ENCODE data around the gene OR52I1. TPM values are rescaled to one million over a fixed set of nuclear protein-coding genes. Genes with fewer than 3 reads are reported as not detected.

OR52I1 gene
- total RNA-seq (not detected), polyA plus RNA-seq (ENCODE audit: insufficient read depth in 1 of 8, insufficient read length in 8 of 8, low replicate concordance in 1 of 8) (under 1 TPM in 3 of 8 donors, not detected in 5; 0.06 to 0.16 (median 0.07) TPM)
- long read RNA-seq, donor 1, result 0 reads
- long read RNA-seq, donor 2, result 0 reads
- long read RNA-seq, donor 3, result 0 reads
- long read RNA-seq, donor 4, partial matches to known transcripts, result 0 of 1 reads
- long read RNA-seq, donor 4, other reads (novel, unspliced or antisense), result 0 of 1 reads
- long read RNA-seq, donor 5, result 0 reads
- long read RNA-seq, donor 6, partial matches to known transcripts, result 0 of 1 reads
- long read RNA-seq, donor 6, other reads (novel, unspliced or antisense), result 0 of 1 reads
- long read RNA-seq, donor 7, result 0 reads
- long read RNA-seq, donor 8, result 0 reads
- long read RNA-seq, donor 9, result 0 reads
- long read RNA-seq, donor 10, result 0 reads
- long read RNA-seq, donor 11, result 0 reads

- 60% methylated on average over 1 of the region's 1 CpG for WGBS (ENCODE audit: insufficient coverage)
Observed at GRCh38 chr11:4593739-4594138, at the start of gene OR52I1. OR52I1 (plus strand) TSS chr11:4594039; CDS start chr11:4594039, 0 bp downstream.

GRCh38 chr11:4544891-4545290 lies 48.9 kb upstream of the OR52I1 start, which contains the start of gene OR52M1:
OR52M1 (plus strand) TSS chr11:4545191; CDS start chr11:4545191, 0 bp downstream.
- Histone ChIP-seq H3K4me1 (ENCODE audit: control insufficient read depth, insufficient read depth, low read length) (no peaks in the 10 kb centered on the region), H3K9me3 (replicated peaks; ENCODE audit: control insufficient read depth, low read depth, low read length) (peaks cover under 1% of the 10 kb centered on the region), H3K27me3 (ENCODE audit: control insufficient read depth, insufficient read depth, low read length) (no peaks in the 10 kb centered on the region), H3K36me3 (ENCODE audit: control insufficient read depth, insufficient read depth, low read length) (no peaks in the 10 kb centered on the region), H3K4me3 (ENCODE audit: low read length) (no peak within 1 kb of the TSS), H3K27ac (ENCODE audit: low read length) (no peak within 1 kb of the TSS)
- WGBS (ENCODE audit: insufficient coverage), result no CpG with 5 or more reads among the region's 5 CpGs
- DNase-seq, result no peak

More at GRCh38 chr11:4593739-4594138, at the start of gene OR52I1:
- no peaks in the 10 kb centered on the region for H3K27me3 ChIP-seq (ENCODE audit: control insufficient read depth, insufficient read depth, low read length)
- no peak for DNase-seq
- H3K9me3 ChIP-seq (replicated peaks; ENCODE audit: control insufficient read depth, low read depth, low read length), result no peaks in the 10 kb centered on the region
- no peak within 1 kb of the TSS for H3K27ac ChIP-seq (ENCODE audit: low read length)
- peaks cover 5% of the 10 kb centered on the region for H3K36me3 ChIP-seq (ENCODE audit: control insufficient read depth, insufficient read depth, low read length)
- no peaks in the 10 kb centered on the region for H3K4me1 ChIP-seq (ENCODE audit: control insufficient read depth, insufficient read depth, low read length)
- no peak within 1 kb of the TSS for H3K4me3 ChIP-seq (ENCODE audit: low read length)

GRCh38 chr11:4546878-4547277 lies 47.0 kb upstream of the OR52I1 start:
- no peak for DNase-seq
- H3K4me3 ChIP-seq (ENCODE audit: low read length), result no peak overlapping the region
- no peaks in the 10 kb centered on the region for H3K4me1 ChIP-seq (ENCODE audit: control insufficient read depth, insufficient read depth, low read length)
- no peaks in the 10 kb centered on the region for H3K36me3 ChIP-seq (ENCODE audit: control insufficient read depth, insufficient read depth, low read length)
- H3K27me3 ChIP-seq (ENCODE audit: control insufficient read depth, insufficient read depth, low read length), result no peaks in the 10 kb centered on the region
- WGBS (ENCODE audit: insufficient coverage), result no CpG with 5 or more reads among the region's 1 CpG
- H3K9me3 ChIP-seq (replicated peaks; ENCODE audit: control insufficient read depth, low read depth, low read length), result peaks cover 15% of the 10 kb centered on the region
- H3K27ac ChIP-seq (ENCODE audit: low read length), result no peak overlapping the region

GRCh38 chr11:4547416-4547815 lies 46.4 kb upstream of the OR52I1 start:
- Histone ChIP-seq H3K4me3 (ENCODE audit: low read length) (no peak overlapping the region), H3K27me3 (ENCODE audit: control insufficient read depth, insufficient read depth, low read length) (no peaks in the 10 kb centered on the region), H3K4me1 (ENCODE audit: control insufficient read depth, insufficient read depth, low read length) (no peaks in the 10 kb centered on the region), H3K9me3 (replicated peaks; ENCODE audit: control insufficient read depth, low read depth, low read length) (peaks cover 19% of the 10 kb centered on the region), H3K36me3 (ENCODE audit: control insufficient read depth, insufficient read depth, low read length) (no peaks in the 10 kb centered on the region), H3K27ac (ENCODE audit: low read length) (no peak overlapping the region)
- WGBS (ENCODE audit: insufficient coverage), result no CpG with 5 or more reads among the region's 4 CpGs
- DNase-seq, result no peak

GRCh38 chr11:4551346-4551979 lies 42.4 kb upstream of the OR52I1 start:
- DNase-seq, result no peak
- 81% methylated on average over 6 of the region's 8 CpGs for WGBS (ENCODE audit: insufficient coverage)
- peaks cover 24% of the 10 kb centered on the region for H3K9me3 ChIP-seq (replicated peaks; ENCODE audit: control insufficient read depth, low read depth, low read length)
- H3K4me1 ChIP-seq (ENCODE audit: control insufficient read depth, insufficient read depth, low read length), result no peaks in the 10 kb centered on the region
- H3K27me3 ChIP-seq (ENCODE audit: control insufficient read depth, insufficient read depth, low read length), result no peaks in the 10 kb centered on the region
- H3K4me3 ChIP-seq (ENCODE audit: low read length), result no peak overlapping the region
- H3K36me3 ChIP-seq (ENCODE audit: control insufficient read depth, insufficient read depth, low read length), result no peaks in the 10 kb centered on the region
- no peak overlapping the region for H3K27ac ChIP-seq (ENCODE audit: low read length)

GRCh38 chr11:4559527-4560440 lies 34.1 kb upstream of the OR52I1 start:
- Histone ChIP-seq H3K4me1 (ENCODE audit: control insufficient read depth, insufficient read depth, low read length) (no peaks in the 10 kb centered on the region), H3K4me3 (ENCODE audit: low read length) (no peak overlapping the region), H3K27me3 (ENCODE audit: control insufficient read depth, insufficient read depth, low read length) (no peaks in the 10 kb centered on the region), H3K36me3 (ENCODE audit: control insufficient read depth, insufficient read depth, low read length) (no peaks in the 10 kb centered on the region), H3K27ac (ENCODE audit: low read length) (no peak overlapping the region), H3K9me3 (replicated peaks; ENCODE audit: control insufficient read depth, low read depth, low read length) (peaks cover 6% of the 10 kb centered on the region)
- no peak for DNase-seq
- 62% methylated on average over 6 of the region's 8 CpGs for WGBS (ENCODE audit: insufficient coverage)

GRCh38 chr11:4560467-4560866 lies 33.4 kb upstream of the OR52I1 start:
- Histone ChIP-seq H3K9me3 (replicated peaks; ENCODE audit: control insufficient read depth, low read depth, low read length) (peaks cover 6% of the 10 kb centered on the region), H3K36me3 (ENCODE audit: control insufficient read depth, insufficient read depth, low read length) (no peaks in the 10 kb centered on the region), H3K27ac (ENCODE audit: low read length) (no peak overlapping the region), H3K27me3 (ENCODE audit: control insufficient read depth, insufficient read depth, low read length) (no peaks in the 10 kb centered on the region), H3K4me3 (ENCODE audit: low read length) (no peak overlapping the region), H3K4me1 (ENCODE audit: control insufficient read depth, insufficient read depth, low read length) (no peaks in the 10 kb centered on the region)
- no CpG with 5 or more reads among the region's 1 CpG for WGBS (ENCODE audit: insufficient coverage)
- no peak for DNase-seq

- DNase-seq, result no peak
- Histone ChIP-seq H3K27me3 (ENCODE audit: control insufficient read depth, insufficient read depth, low read length) (no peaks in the 10 kb centered on the region), H3K4me1 (ENCODE audit: control insufficient read depth, insufficient read depth, low read length) (no peaks in the 10 kb centered on the region), H3K36me3 (ENCODE audit: control insufficient read depth, insufficient read depth, low read length) (no peaks in the 10 kb centered on the region), H3K27ac (ENCODE audit: low read length) (no peak overlapping the region), H3K9me3 (replicated peaks; ENCODE audit: control insufficient read depth, low read depth, low read length) (peaks cover 2% of the 10 kb centered on the region), H3K4me3 (ENCODE audit: low read length) (no peak overlapping the region)
- no CpG with 5 or more reads among the region's 3 CpGs for WGBS (ENCODE audit: insufficient coverage)
Observed at GRCh38 chr11:4565371-4565770, 28.5 kb upstream of the OR52I1 start.

- WGBS (ENCODE audit: insufficient coverage), result 93% methylated on average over 14 of the region's 18 CpGs
- H3K36me3 ChIP-seq (ENCODE audit: control insufficient read depth, insufficient read depth, low read length), result no peaks in the 10 kb centered on the region
- no peaks in the 10 kb centered on the region for H3K4me1 ChIP-seq (ENCODE audit: control insufficient read depth, insufficient read depth, low read length)
- no peak overlapping the region for H3K27ac ChIP-seq (ENCODE audit: low read length)
- DNase-seq, result no peak
- no peak overlapping the region for H3K4me3 ChIP-seq (ENCODE audit: low read length)
- no peaks in the 10 kb centered on the region for H3K27me3 ChIP-seq (ENCODE audit: control insufficient read depth, insufficient read depth, low read length)
- no peaks in the 10 kb centered on the region for H3K9me3 ChIP-seq (replicated peaks; ENCODE audit: control insufficient read depth, low read depth, low read length)
Observed at GRCh38 chr11:4569075-4569474, 24.8 kb upstream of the OR52I1 start.

- no peaks in the 10 kb centered on the region for H3K27me3 ChIP-seq (ENCODE audit: control insufficient read depth, insufficient read depth, low read length)
- H3K4me1 ChIP-seq (ENCODE audit: control insufficient read depth, insufficient read depth, low read length), result no peaks in the 10 kb centered on the region
- H3K27ac ChIP-seq (ENCODE audit: low read length), result no peak overlapping the region
- DNase-seq, result no peak
- H3K36me3 ChIP-seq (ENCODE audit: control insufficient read depth, insufficient read depth, low read length), result no peaks in the 10 kb centered on the region
- no peak overlapping the region for H3K4me3 ChIP-seq (ENCODE audit: low read length)
- no peaks in the 10 kb centered on the region for H3K9me3 ChIP-seq (replicated peaks; ENCODE audit: control insufficient read depth, low read depth, low read length)
- no CpG with 5 or more reads among the region's 3 CpGs for WGBS (ENCODE audit: insufficient coverage)
Observed at GRCh38 chr11:4576880-4577279, 17.0 kb upstream of the OR52I1 start.

Data from muscle of leg (tissue), 16 donors.